Osteocyte (in vitro differentiated cells): Measurements from ENCODE around the gene HSBP1. TPM values are rescaled to one million over a fixed set of nuclear protein-coding genes. Genes with fewer than 3 reads are reported as not detected.

Source experiments
- DNase-seq: peaks from one replicate; pipeline ENCODE4 v3.0.0; 2021; ENCODE audit warnings: mixed read lengths; ENCODE audit not compliant: unreplicated experiment; ENCODE audit errors: extremely low spot score
- H3K27ac Mint-ChIP-seq: one replicate; pipeline ENCODE4 v1.8.0; 2021; ENCODE audit warnings: mild to moderate bottlenecking, mixed read lengths; ENCODE audit not compliant: unreplicated experiment
- H3K27me3 Mint-ChIP-seq: one replicate; pipeline ENCODE4 v1.8.0; 2021; ENCODE audit warnings: mixed read lengths; ENCODE audit not compliant: unreplicated experiment
- H3K36me3 Mint-ChIP-seq: one replicate; pipeline ENCODE4 v1.8.0; 2021; ENCODE audit warnings: mixed read lengths; ENCODE audit not compliant: unreplicated experiment
- H3K4me1 Mint-ChIP-seq: one replicate; pipeline ENCODE4 v1.8.0; 2021; ENCODE audit warnings: mixed read lengths; ENCODE audit not compliant: unreplicated experiment
- H3K4me3 Mint-ChIP-seq: one replicate; pipeline ENCODE4 v1.8.0; 2021; ENCODE audit warnings: mild to moderate bottlenecking, moderate library complexity, mixed read lengths; ENCODE audit not compliant: unreplicated experiment
- H3K9me3 Mint-ChIP-seq: one replicate; pipeline ENCODE4 v1.8.0; 2021; ENCODE audit warnings: mixed read lengths; ENCODE audit not compliant: unreplicated experiment
- CTCF ChIP-seq: fragments of 200-600 bp; sonication (generic); IDR thresholded peaks from 2 replicates; pipeline ENCODE4 v1.5.0; 2021; ENCODE audit warnings: antibody characterized with exemption, mild to moderate bottlenecking, moderate library complexity
- total RNA-seq: library from RNA; stranded (reverse); gene quantifications from 2 replicates; pipeline ENCODE4 v1.2.1, GENCODE V29; 2021

The HSBP1 gene
- total RNA-seq, 1 donor from 2014 or later: 96.9 TPM

GRCh38 chr16:83814659-83814985 is 6.8 kb downstream of the HSBP1 start:
- H3K4me1 Mint-ChIP-seq: peaks cover 31% of the 10 kb centered on the region
- no peak overlapping the region for H3K4me3 Mint-ChIP-seq
- peak overlapping the region; percentile 80 for H3K27ac Mint-ChIP-seq
- no peaks in the 10 kb centered on the region for H3K9me3 Mint-ChIP-seq
- DNase-seq: peak; percentile 38
- no peak for TF ChIP-seq CTCF
- H3K27me3 Mint-ChIP-seq: peaks cover 10% of the 10 kb centered on the region
- peaks cover 22% of the 10 kb centered on the region for H3K36me3 Mint-ChIP-seq

- no peak for TF ChIP-seq CTCF
- no peaks in the 10 kb centered on the region for H3K9me3 Mint-ChIP-seq
- H3K36me3 Mint-ChIP-seq: peaks cover 10% of the 10 kb centered on the region
- H3K27me3 Mint-ChIP-seq: peaks cover 10% of the 10 kb centered on the region
- H3K4me3 Mint-ChIP-seq: no peak overlapping the region
- H3K4me1 Mint-ChIP-seq: peaks cover 18% of the 10 kb centered on the region
- DNase-seq: peak; percentile 76
- H3K27ac Mint-ChIP-seq: no peak overlapping the region
Observed at GRCh38 chr16:83817022-83817421, 9.2 kb downstream of the HSBP1 start.

GRCh38 chr16:83818276-83818675 is 10.5 kb downstream of the HSBP1 start:
- Mint-ChIP-seq H3K36me3 (no peaks in the 10 kb centered on the region), H3K4me1 (peaks cover 16% of the 10 kb centered on the region), H3K27ac (no peak overlapping the region), H3K4me3 (no peak overlapping the region), H3K27me3 (peaks cover 10% of the 10 kb centered on the region), H3K9me3 (no peaks in the 10 kb centered on the region)
- DNase-seq: no peak
- TF ChIP-seq CTCF: no peak

GRCh38 chr16:83819361-83819760 is 11.6 kb downstream of the HSBP1 start:
- Mint-ChIP-seq H3K4me3 (no peak overlapping the region), H3K36me3 (no peaks in the 10 kb centered on the region), H3K27me3 (peaks cover 10% of the 10 kb centered on the region), H3K4me1 (peaks cover 6% of the 10 kb centered on the region), H3K9me3 (no peaks in the 10 kb centered on the region), H3K27ac (no peak overlapping the region)
- DNase-seq: no peak
- TF ChIP-seq CTCF: no peak

- DNase-seq: peak; percentile 91
- TF ChIP-seq CTCF: peak; percentile 96
- Mint-ChIP-seq H3K9me3 (no peaks in the 10 kb centered on the region), H3K27me3 (no peaks in the 10 kb centered on the region), H3K36me3 (no peaks in the 10 kb centered on the region), H3K27ac (no peak overlapping the region), H3K4me1 (peaks cover 4% of the 10 kb centered on the region), H3K4me3 (no peak overlapping the region)
Observed at GRCh38 chr16:83826146-83826913, 18.6 kb downstream of the HSBP1 start.
